HL-60 (cell line): ENCODE data around the gene ADAM12.

Experiments
- DNase-seq, 2 experiments: peaks; one replicate each; pipeline ENCODE4 v3.0.0-alpha.2; 2010 to 2020; ENCODE audit warnings: low read depth in 1 of 2, low spot score in 1 of 2
- H3K27ac ChIP-seq: fragments of 250-450 bp; sonication (Bioruptor Pico); replicated peaks from 2 replicates; pipeline ENCODE4 v1.5.1; 2020; ENCODE audit warnings: mild to moderate bottlenecking, moderate library complexity
- H3K27me3 ChIP-seq: fragments of 250-450 bp; sonication (Bioruptor Pico); 2 replicates; pipeline ENCODE4 v1.5.1; 2021; ENCODE audit warnings: mild to moderate bottlenecking, moderate library complexity; ENCODE audit not compliant: insufficient read depth, poor library complexity, severe bottlenecking
- H3K4me3 ChIP-seq: replicated peaks from 2 replicates; pipeline ENCODE4 v1.5.1; 2011; ENCODE audit warnings: mild to moderate bottlenecking, control low read depth, low read length; ENCODE audit not compliant: insufficient read depth
- CTCF ChIP-seq: IDR thresholded peaks from one replicate; pipeline ENCODE4 v1.5.1; 2011; ENCODE audit warnings: low read length, control low read depth, inconsistent platforms; ENCODE audit not compliant: insufficient read depth
- GABPA ChIP-seq: IDR thresholded peaks from 2 replicates; pipeline ENCODE4 v1.6.1; 2012; ENCODE audit warnings: low read depth
- POLR2AphosphoS5 ChIP-seq: IDR thresholded peaks from 2 replicates; pipeline ENCODE4 v1.6.1; 2012; ENCODE audit warnings: low read depth
- REST ChIP-seq: IDR thresholded peaks from 2 replicates; pipeline ENCODE4 v1.6.1; 2012; ENCODE audit warnings: low read depth; ENCODE audit not compliant: insufficient replicate concordance
- SPI1 ChIP-seq: IDR thresholded peaks from 2 replicates; pipeline ENCODE4 v1.6.1; 2012; ENCODE audit warnings: low read depth, mild to moderate bottlenecking, borderline replicate concordance

Gene ADAM12

DNA sequence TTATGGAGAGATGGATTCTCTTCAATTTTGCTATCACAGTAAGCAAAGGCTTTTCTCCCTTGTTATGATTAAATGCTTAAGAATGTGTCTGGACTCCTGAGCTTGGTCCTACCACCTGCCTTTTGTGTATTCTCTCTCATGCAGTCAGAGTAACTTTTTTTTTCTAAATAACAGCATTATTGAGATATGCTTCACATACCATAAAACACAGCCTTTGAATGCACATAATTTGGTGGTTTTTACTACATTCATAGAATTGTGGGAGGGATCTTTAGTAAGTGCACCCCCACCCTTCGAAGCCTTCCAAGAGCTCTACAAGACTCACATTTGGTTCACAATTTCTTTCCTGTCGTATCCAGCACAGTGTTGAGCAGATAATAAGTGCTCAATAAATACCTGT, 175.5 kb downstream of the ADAM12 start:
- no peak for TF ChIP-seq POLR2AphosphoS5
- no peak for TF ChIP-seq SPI1
- no peak overlapping the region for H3K4me3 ChIP-seq
- DNase-seq: no peak
- H3K27ac ChIP-seq: no peak overlapping the region
- no peaks in the 10 kb centered on the region for H3K27me3 ChIP-seq

DNA sequence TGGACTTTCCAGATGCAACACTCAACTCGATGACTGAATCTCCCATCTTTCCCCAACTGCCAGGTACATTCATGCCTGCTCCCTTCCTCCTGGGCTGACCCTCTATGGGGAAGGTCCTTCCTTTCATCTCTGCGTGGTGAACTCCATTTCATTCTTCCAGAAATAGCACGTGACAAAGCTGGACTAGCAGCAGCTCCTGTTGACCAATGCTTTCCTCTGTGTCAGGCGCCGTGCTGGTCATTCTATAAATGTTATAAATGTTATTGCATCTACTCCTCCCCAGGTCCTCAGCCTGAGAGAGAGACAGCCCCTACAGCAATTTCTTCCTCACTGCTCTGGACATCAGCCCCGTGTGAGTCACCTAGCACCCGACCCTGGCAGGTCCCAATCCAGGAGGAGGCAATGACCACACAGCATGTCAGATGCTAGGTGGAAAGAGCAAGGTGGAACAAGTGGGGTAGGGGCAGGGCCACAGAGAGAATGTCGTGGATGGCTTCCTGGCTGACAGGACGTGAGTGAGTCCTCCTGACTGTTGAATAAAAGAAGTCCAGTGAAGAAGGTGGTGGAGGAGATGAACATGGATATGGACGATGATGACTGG, 178.1 kb downstream of the ADAM12 start:
- no peaks in the 10 kb centered on the region for H3K27me3 ChIP-seq
- DNase-seq: no peak
- H3K4me3 ChIP-seq: no peak overlapping the region
- no peak for TF ChIP-seq POLR2AphosphoS5
- no peak for TF ChIP-seq REST
- no peak for TF ChIP-seq CTCF
- TF ChIP-seq SPI1: no peak
- no peak for TF ChIP-seq GABPA
- H3K27ac ChIP-seq: no peak overlapping the region

GRCh38 chr10:126209451-126209850, 178.8 kb downstream of the ADAM12 start:
- DNase-seq: no peak
- no peaks in the 10 kb centered on the region for H3K27me3 ChIP-seq
- no peak overlapping the region for H3K4me3 ChIP-seq
- TF ChIP-seq CTCF (no peak), SPI1 (no peak), GABPA (no peak), POLR2AphosphoS5 (no peak), REST (no peak)
- H3K27ac ChIP-seq: no peak overlapping the region

DNA sequence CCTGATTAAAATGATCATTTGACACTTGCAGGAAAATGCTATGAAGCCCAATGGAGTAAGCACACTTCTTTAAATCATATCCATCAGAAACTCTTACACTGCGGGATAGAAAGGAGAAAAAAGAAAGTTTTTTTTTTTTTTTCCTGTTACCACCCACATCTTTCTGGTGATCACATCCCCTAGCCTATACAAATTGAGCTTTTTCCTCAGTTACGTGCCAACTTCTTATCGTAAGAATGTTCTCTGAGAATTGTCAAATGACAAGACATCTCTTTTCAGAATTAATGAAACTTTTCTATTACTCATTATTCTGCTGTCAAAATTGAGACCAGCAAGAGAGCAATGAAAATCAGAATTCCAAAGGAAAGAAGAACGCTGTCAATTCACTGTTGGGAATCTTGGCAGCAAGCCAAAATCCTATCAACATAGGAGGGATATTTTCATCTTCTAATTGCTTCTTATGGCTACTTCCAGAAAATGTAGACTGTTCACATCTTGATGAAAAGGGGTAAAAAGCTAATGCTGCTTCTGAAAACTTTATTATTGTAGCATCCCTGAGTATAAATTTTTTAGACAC, 179.5 kb downstream of the ADAM12 start:
- no peak overlapping the region for H3K4me3 ChIP-seq
- no peak overlapping the region for H3K27ac ChIP-seq
- no peaks in the 10 kb centered on the region for H3K27me3 ChIP-seq
- no peak for DNase-seq
- TF ChIP-seq POLR2AphosphoS5 (no peak), GABPA (no peak), CTCF (no peak), SPI1 (no peak), REST (no peak)
